22Rv1 (cell line): ENCODE data around the gene ATP8B3.

Experiments used
- ZFX ChIP-seq: fragments of 450-650 bp; IDR thresholded peaks from 2 replicates; pipeline ENCODE4 v1.6.1; 2017; ENCODE audit warnings: antibody characterized with exemption, borderline replicate concordance
- TF ChIP-seq, protein P1 (sequence below): fragments of 450-650 bp; IDR thresholded peaks from 2 replicates; pipeline ENCODE4 v1.5.1; 2017; ENCODE audit warnings: mild to moderate bottlenecking

DNA sequence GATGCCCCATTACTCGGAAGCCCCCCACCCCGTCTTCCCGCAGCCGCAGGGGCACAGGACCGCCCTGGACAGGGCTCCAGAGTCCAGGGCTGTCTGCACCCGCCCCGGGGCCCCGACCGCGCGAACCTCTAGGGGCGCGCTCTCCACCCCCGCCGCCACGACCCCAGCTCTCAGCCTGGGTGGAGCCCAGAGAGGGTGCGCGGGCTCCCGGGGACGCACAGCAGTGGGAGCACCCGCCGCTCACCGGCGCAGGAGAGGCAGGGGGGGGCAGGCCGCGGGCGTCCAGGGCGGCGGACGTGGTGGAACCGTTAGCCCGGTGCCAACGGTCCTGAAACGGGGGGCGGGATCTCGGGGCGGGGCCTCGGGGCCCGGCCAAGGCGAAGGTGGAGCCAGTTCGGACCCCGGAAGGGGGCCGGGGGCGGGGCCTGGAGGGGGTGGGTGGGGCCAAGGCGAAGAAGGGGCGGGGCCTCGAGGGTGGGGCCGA, at the start of gene ATP8B3:
- TF ChIP-seq ZFX, result no peak
- TF ChIP-seq, protein P1, sequence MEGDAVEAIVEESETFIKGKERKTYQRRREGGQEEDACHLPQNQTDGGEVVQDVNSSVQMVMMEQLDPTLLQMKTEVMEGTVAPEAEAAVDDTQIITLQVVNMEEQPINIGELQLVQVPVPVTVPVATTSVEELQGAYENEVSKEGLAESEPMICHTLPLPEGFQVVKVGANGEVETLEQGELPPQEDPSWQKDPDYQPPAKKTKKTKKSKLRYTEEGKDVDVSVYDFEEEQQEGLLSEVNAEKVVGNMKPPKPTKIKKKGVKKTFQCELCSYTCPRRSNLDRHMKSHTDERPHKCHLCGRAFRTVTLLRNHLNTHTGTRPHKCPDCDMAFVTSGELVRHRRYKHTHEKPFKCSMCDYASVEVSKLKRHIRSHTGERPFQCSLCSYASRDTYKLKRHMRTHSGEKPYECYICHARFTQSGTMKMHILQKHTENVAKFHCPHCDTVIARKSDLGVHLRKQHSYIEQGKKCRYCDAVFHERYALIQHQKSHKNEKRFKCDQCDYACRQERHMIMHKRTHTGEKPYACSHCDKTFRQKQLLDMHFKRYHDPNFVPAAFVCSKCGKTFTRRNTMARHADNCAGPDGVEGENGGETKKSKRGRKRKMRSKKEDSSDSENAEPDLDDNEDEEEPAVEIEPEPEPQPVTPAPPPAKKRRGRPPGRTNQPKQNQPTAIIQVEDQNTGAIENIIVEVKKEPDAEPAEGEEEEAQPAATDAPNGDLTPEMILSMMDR, result peak; percentile 14
